C4-2B (cell line): Measurements from ENCODE around the gene DSCAML1.

ENCODE experiments used
- CTCF ChIP-seq: fragments of 450-650 bp; conservative IDR thresholded peaks from 2 replicates; pipeline ENCODE4 v1.5.1; 2017; ENCODE audit warnings: mild to moderate bottlenecking
- ZFX ChIP-seq: fragments of 450-650 bp; IDR thresholded peaks from 2 replicates; pipeline ENCODE4 v1.6.1; 2017

DNA sequence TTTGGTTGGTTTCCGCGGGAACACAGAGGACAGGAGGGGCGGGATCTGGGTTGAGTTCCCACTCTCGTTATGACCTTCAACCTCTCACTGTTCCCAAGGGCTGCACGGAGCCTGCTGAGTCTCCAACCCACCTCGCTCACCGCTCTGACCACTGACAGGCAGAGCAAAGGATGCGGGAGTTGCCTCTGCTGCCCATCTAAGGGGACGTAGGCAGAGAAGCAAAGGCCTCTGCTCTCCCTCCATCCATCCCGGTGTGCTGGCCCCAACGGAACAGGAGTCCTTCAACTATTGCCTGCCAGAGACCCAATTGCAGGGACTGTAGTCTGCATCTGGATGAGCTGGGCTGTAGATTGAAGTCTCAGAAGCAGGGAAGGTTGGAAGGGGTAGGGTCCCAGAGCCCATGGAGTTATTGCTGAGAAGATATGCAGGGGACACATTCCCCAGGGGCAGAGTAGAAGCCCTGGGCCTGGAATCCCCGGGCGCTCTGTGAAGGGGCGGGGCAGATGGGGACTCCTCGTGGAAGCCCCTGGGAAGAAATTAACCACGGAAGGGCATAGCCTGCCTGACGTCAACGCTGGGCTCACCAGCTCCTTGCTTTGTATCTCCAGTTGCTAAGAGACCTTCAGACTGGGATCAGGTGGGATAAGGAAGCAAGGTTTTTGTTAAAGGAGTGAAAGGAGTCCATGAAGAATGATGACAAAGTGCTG lies 40.2 kb upstream of the DSCAML1 start:
- no peak for TF ChIP-seq CTCF
- no peak for TF ChIP-seq ZFX
